ENCODE measurements around the gene UQCC5.

The UQCC5 gene

GRCh38 chr3:52520141-52520667 is 16.2 kb upstream of the UQCC5 start:
- no peak overlapping the region for H3K4me3 ChIP-seq (ENCODE audit: low read depth, low read length)
- TF ChIP-seq CTCF (IDR thresholded peaks at IDR 0.05; ENCODE audit: borderline replicate concordance, insufficient read depth, low read depth, low read length), result no peak

GRCh38 chr3:52520716-52521487 is 15.5 kb upstream of the UQCC5 start:
- TF ChIP-seq CTCF (IDR thresholded peaks at IDR 0.05; ENCODE audit: borderline replicate concordance, insufficient read depth, low read depth, low read length), result no peak
- H3K4me3 ChIP-seq (ENCODE audit: low read depth, low read length), result no peak overlapping the region

DNA sequence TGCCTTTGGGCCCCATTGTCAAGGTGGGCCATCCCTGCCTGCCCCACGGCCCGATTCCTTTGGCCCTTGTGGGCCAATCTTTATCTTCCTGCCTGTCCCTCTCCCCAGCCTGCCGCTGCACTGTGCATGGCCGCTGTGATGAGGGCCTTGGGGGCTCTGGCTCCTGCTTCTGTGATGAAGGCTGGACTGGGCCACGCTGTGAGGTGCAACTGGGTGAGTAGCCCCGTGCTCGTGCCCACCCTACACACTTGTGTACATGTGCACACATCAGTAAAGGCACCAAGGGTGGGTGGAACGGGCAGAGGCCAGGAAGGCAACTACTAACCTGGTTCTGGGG is 14.9 kb upstream of the UQCC5 start:
- no peak overlapping the region for H3K4me3 ChIP-seq (ENCODE audit: low read depth, low read length)
- no peak for TF ChIP-seq CTCF (IDR thresholded peaks at IDR 0.05; ENCODE audit: borderline replicate concordance, insufficient read depth, low read depth, low read length)

- H3K4me3 ChIP-seq (ENCODE audit: low read depth, low read length), result no peak overlapping the region
- TF ChIP-seq CTCF (IDR thresholded peaks at IDR 0.05; ENCODE audit: borderline replicate concordance, insufficient read depth, low read depth, low read length), result no peak
Observed at GRCh38 chr3:52521881-52522650, 14.3 kb upstream of the UQCC5 start.

GRCh38 chr3:52522651-52523251 is 13.7 kb upstream of the UQCC5 start:
- no peak overlapping the region for H3K4me3 ChIP-seq (ENCODE audit: low read depth, low read length)
- TF ChIP-seq CTCF (IDR thresholded peaks at IDR 0.05; ENCODE audit: borderline replicate concordance, insufficient read depth, low read depth, low read length), result no peak

GRCh38 chr3:52523386-52524257 is 12.8 kb upstream of the UQCC5 start:
- H3K4me3 ChIP-seq (ENCODE audit: low read depth, low read length), result no peak overlapping the region
- TF ChIP-seq CTCF (IDR thresholded peaks at IDR 0.05; ENCODE audit: borderline replicate concordance, insufficient read depth, low read depth, low read length), result no peak

Measured in GM12875 (cell line).